ENCODE data around the gene IPCEF1. TPM values are rescaled to one million over a fixed set of nuclear protein-coding genes. Genes with fewer than 3 reads are reported as not detected.

Gene IPCEF1
- total and polyA plus RNA-seq, 2 donors (not counting 3 experiments of a cell fraction or from before 2014, with no cell fraction given): 0.01 to 0.51 TPM

GRCh38 chr6:154230910-154231595 lies 125.5 kb downstream of the IPCEF1 start:
- dilution Hi-C loops (cut with MboI; ENCODE audit: extremely low pct_ligation_motif_present, low sequenced_read_pairs) (no loop called here), intact Hi-C loops (cut with micrococcal nuclease) (no loop called here)
- Histone ChIP-seq H3K27me3 (ENCODE audit: control insufficient read depth in 2 of 2, insufficient read depth in 2 of 2, low read length in 2 of 2) (no peaks in the 10 kb centered on the region), H3K27ac (ENCODE audit: insufficient read depth, low read depth, low read length) (no peak overlapping the region), H2AFZ (ENCODE audit: low read depth, low read length) (no peak overlapping the region), H3K9me1 (replicated peaks; ENCODE audit: control insufficient read depth, extremely low read depth, insufficient read depth, low read length) (no peaks in the 10 kb centered on the region), H3K4me1 (ENCODE audit: control insufficient read depth, extremely low read depth, insufficient read depth, low read length) (no peaks in the 10 kb centered on the region), H3K9me3 (replicated peaks; ENCODE audit: control insufficient read depth, insufficient read depth, low read length) (no peaks in the 10 kb centered on the region), H4K20me1 (replicated peaks; ENCODE audit: control insufficient read depth, extremely low read depth, insufficient read depth, low read length) (no peaks in the 10 kb centered on the region), H3K4me3 (replicated peaks in 1 of 3; ENCODE audit: insufficient read depth in 1 of 3, low read depth in 1 of 3, low read length in 3 of 3) (no peak overlapping the region), H3K36me3 (ENCODE audit: control insufficient read depth in 2 of 2, extremely low read depth in 1 of 2, insufficient read depth in 2 of 2, low read length in 2 of 2) (no peaks in the 10 kb centered on the region), H3K9ac (replicated peaks; ENCODE audit: extremely low read depth, insufficient read depth, low read length) (no peak overlapping the region), H3K79me2 (ENCODE audit: control insufficient read depth, insufficient read depth, low read length) (no peaks in the 10 kb centered on the region), H3K4me2 (ENCODE audit: insufficient read depth, low read length) (no peak overlapping the region)
- no TSS peak for BruUV-seq (replicated peaks)
- POLR2A ChIA-PET: no interaction called here
- no peak for TF ChIP-seq JUN (IDR thresholded peaks at IDR 0.05; ENCODE audit: borderline replicate concordance, insufficient read depth, insufficient read length, low read depth)
- no peak for TF ChIP-seq EZH2 (IDR thresholded peaks at IDR 0.05; ENCODE audit: borderline replicate concordance, low read depth, low read length, severe bottlenecking)
- no peak for TF ChIP-seq POLR2AphosphoS5 (IDR thresholded peaks at IDR 0.05; ENCODE audit: insufficient read depth, low read depth, low read length)
- no peak for TF ChIP-seq POLR2A (IDR thresholded peaks at IDR 0.05; ENCODE audit: low read depth, low read length)
- TF ChIP-seq GATA2 (IDR thresholded peaks at IDR 0.05; ENCODE audit: insufficient read depth, insufficient read length, low read depth, low read length): no peak
- no peak for TF ChIP-seq CTCF (IDR thresholded peaks at IDR 0.05; ENCODE audit: extremely low read depth in 1 of 2, insufficient read depth in 1 of 2, low read depth in 1 of 2, low read length in 2 of 2)
- TF ChIP-seq MYC (IDR thresholded peaks at IDR 0.05; ENCODE audit: low read depth, low read length): no peak
- TF ChIP-seq MAX (IDR thresholded peaks at IDR 0.05; ENCODE audit: insufficient read depth, insufficient read length): no peak
- TF ChIP-seq FOS (IDR thresholded peaks at IDR 0.05; ENCODE audit: borderline replicate concordance, insufficient read depth, low read length): no peak
- no peak for FAIRE-seq
- no peak for DNase-seq (ENCODE audit: low read depth, low spot score)
- CTCF ChIA-PET: no interaction called here
